ENCODE results near the gene MARCHF3.
"Not testable (repeated sequence)": the region's sequence is repeated elsewhere in the genome, so short reads cannot be mapped to it uniquely, and the experiment has no call there.

The MARCHF3 gene

DNA sequence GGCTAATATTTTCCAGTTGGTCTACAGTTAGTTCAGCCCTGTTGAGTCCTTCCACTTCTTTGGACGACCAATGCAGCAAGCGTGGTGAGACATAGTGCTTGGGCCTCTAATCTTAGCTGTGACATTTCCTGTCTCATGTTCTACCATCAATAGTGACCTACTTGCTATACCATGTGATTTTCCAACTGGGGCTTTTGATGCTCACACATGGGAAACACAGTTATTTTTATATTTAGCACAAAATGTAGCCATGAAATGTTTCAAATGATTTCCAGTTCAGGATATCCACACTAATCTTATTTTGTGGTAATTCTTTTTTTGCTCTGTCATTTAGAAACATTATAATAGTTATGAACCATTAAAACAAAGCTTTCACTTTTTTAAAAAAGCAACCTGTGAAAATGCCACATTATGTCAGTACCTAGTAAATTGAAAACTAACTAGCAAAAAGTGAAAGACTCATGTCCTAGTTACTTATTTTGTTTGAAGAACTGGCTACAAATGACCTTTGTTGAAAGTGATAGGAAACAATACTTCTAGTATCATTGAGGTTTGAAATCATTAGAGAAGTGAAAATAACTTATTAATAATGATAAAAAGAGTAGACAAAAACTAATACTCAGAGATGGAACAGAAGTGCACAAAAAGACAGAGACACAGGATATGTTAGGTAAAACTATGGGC is 18.3 kb downstream of the MARCHF3 start:
- DNase-seq (ENCODE audit: low spot score) = no peak

DNA sequence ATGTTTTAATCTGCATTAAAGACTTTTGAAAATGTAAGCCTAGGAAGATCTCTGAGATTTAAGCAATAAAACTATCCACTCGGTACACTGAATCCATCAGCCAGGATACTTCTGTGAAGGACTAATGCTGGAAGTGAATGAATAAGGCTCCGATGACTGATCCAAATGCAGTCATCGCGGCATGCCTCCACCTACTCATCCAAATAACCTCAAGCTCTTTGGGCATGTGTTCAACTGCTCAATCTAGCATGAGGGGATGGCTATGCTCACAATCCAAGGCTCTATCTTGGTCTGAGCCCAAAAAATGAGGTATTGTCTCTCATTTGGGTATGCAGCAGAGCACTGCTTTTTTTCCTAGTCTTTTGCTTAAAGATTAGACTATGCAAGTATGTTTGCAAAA is 19.2 kb downstream of the MARCHF3 start:
- DNase-seq (ENCODE audit: low spot score) = peak; percentile 62

DNA sequence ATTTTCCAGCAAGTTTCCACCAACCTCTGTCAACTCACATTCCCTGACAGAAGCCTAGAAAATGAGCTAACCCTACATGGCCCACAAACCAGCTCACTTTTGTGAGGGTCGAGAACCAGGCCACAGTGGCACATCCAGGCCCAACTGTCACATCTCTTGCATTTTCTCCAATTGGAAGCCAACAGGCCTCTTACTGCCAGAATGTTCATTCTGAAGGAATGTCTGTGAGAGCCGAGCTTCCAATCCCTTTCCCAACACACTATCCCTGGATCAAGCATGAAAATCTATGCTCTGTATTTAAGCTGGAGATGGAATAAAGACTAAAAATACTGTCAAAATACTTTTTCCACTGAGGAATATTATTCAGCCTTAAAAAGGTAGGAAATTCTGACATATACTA is 20.0 kb downstream of the MARCHF3 start:
- DNase-seq (ENCODE audit: low spot score) = no peak

DNA sequence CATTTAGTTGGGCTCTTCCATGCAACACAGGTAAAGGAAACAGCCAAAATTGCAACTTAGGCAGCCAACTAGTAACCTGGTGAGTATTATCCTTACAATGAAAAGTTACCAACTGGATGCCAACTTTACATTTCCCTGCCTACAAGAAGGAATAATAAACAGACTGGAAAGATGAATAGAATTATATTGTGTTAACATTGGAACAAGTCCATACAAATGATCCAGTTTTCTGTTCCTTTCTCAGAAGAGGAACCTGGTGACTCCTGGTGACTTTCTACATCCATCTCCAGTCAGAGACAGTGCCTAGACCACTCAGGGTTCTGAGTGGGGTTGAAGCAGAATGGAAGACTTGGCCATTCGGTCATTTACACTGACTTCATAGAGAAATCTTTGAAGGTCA is 20.6 kb downstream of the MARCHF3 start:
- no peak for DNase-seq (ENCODE audit: low spot score)

GRCh38 chr5:127008300-127008975 is 21.9 kb downstream of the MARCHF3 start:
- no peak for DNase-seq (ENCODE audit: low spot score)

DNA sequence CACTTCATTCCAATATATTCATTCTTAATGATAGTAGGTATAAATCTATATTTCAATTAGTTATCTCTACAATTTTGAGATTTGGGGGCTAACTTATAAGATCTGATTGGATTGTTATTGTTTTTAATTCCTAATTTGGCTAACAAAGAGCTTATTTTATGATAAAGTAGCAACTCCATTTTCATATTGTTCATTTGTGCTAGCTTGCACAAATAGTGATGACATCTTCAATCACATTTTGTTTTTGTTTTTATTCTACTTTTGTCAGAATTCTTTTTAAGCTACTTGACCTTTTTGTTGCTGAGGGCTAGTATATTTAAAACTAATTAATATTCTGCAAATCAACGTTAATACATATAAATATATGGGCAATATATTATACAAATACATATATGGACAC is 22.8 kb downstream of the MARCHF3 start:
- no peak for DNase-seq (ENCODE audit: low spot score)

- no peak for DNase-seq (ENCODE audit: low spot score)
Observed at GRCh38 chr5:127006744-127007143, 23.6 kb downstream of the MARCHF3 start.

DNA sequence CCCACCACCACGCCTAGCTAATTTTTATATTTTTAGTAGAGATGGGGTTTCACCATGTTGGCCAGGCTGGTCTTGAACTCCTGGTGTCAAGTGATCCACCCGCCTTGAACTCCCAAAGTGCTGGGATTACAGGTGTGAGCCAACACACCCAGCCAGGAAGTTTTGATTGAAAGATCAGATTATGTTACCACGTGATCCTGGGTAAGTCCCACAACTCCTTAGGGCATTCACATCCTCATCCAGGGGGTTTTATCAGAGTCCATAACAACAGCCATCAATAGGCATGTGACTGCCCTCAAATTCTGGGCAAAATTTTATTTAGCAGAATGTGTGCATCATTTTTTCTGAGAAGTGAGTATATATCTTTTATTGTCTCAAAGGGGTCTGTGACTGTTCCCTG is 25.1 kb downstream of the MARCHF3 start:
- DNase-seq (ENCODE audit: low spot score) = not testable (repeated sequence)

GRCh38 chr5:127004721-127005120 is 25.6 kb downstream of the MARCHF3 start:
- DNase-seq (ENCODE audit: low spot score) = no peak

GRCh38 chr5:127003798-127004495 is 26.4 kb downstream of the MARCHF3 start:
- no peak for DNase-seq (ENCODE audit: low spot score)

DNA sequence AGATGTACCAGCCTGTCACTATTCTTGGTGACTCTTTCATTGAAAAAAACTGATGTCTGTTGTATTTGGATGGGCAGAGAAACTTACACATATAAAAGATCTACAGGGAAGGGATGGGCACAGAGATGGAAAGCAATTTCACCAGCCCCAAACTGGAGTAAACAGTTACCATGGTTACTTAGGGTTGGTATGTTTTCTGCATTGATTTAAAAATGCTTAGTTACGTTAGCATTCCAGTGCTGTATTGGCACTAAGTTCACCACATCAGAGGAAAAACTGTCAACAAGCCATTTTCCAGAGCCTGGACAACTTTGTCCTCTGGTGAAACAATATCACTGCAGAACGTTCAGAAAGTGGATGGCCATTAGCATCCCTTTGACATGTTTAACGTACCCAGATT is 28.0 kb downstream of the MARCHF3 start:
- peak; percentile 57 for DNase-seq (ENCODE audit: low spot score)

DNA sequence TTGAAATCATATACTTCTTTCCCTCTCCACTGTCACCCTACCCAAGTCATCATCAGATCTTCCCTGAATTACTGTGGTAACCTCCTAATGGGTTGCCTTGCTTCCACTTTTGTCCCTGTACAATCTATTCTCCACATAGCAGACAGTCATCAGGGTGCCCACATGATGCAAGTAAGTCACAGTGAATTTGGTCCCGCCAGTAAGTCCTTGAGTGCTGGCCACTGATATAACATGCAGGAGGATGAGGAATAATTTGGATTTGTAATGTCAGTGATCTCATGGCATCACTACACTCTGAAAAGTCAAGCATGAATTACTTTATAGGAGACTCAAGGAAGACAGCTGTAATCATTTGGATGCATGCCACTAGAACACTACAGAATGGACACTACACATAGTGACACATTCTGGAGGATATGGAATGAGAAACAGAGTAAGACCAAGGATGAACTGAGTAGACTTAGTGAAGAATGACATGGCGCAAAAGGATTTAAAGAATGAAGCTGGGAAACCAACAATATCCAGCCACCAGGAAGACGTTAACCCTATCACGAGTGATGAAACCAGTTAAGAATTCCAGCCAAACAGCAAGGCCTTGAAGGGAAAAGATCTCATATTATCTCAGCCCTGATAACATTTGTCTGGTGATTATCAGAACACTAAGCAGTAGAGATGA is 28.6 kb downstream of the MARCHF3 start:
- DNase-seq (ENCODE audit: low spot score) = peak; percentile 74

- no peak for DNase-seq (ENCODE audit: low spot score)
Observed at GRCh38 chr5:126998895-126999570, 31.3 kb downstream of the MARCHF3 start.

- DNase-seq (ENCODE audit: low spot score) = peak; percentile 28
Observed at GRCh38 chr5:126998201-126998631, 32.1 kb downstream of the MARCHF3 start.

DNA sequence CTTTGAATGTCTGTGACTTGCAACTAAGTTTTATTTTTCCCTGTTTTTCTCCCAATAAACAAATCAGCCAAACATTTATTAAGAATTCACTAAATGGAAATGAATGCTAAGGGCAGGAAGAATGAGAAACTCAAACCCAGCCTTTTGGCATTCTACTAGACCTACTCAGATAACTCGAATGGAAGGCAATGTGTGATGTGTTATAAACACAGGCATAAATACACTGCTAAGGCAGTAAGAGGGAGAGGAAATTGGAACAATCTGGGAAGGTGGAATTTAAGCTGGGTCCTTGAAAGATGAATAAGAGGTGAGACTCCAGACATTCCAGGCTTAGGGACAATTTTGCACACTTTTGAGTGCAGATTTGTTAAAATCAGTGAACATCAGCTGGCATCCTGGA is 34.7 kb downstream of the MARCHF3 start:
- no peak for DNase-seq (ENCODE audit: low spot score)

- no peak for DNase-seq (ENCODE audit: low spot score)
Observed at GRCh38 chr5:126995039-126995438, 35.3 kb downstream of the MARCHF3 start.

DNA sequence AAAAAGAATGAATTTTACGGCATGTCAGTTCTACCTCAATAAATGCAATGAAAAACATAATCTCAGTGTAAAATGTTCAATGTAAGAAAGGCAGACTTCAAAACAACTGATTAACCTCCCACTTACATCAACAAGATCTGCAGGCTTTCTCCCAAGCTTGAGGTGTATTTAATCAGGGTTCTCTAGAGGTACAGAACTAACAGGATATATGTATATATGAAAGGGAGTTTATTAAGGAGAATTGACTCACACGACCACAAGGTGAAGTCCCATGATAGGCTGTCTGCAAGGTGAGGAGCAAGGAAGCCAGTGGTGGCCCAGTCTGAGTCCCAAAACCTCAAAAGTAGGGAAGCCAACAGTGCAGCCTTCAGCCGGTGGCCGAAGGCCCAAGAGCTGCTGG is 35.9 kb downstream of the MARCHF3 start:
- no peak for DNase-seq (ENCODE audit: low spot score)

DNA sequence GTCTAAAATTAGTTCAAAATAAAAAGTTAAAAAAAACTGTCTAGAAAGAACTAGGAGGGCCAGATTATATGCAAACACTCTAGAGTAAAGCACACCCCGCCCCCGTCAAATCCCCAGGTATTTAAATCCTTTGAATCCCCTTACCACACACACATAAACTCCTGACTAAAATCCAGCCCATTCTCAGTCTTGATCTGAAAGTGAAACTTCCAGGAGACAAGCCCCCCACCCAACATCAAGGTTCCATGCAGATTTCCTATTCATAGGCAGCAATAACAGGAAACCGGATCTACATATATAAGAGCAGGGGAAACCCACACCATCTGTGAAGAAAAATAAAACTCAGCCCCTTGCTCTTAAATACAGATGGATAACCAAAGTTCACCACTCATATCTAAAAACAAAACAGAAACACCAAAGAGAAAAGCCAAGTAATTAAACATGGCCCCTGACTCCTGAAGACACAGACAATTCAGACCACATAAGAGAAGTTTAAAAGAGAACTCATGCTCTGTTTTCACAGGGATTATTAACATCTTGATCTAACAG is 42.3 kb downstream of the MARCHF3 start:
- no peak for DNase-seq (ENCODE audit: low spot score)

DNA sequence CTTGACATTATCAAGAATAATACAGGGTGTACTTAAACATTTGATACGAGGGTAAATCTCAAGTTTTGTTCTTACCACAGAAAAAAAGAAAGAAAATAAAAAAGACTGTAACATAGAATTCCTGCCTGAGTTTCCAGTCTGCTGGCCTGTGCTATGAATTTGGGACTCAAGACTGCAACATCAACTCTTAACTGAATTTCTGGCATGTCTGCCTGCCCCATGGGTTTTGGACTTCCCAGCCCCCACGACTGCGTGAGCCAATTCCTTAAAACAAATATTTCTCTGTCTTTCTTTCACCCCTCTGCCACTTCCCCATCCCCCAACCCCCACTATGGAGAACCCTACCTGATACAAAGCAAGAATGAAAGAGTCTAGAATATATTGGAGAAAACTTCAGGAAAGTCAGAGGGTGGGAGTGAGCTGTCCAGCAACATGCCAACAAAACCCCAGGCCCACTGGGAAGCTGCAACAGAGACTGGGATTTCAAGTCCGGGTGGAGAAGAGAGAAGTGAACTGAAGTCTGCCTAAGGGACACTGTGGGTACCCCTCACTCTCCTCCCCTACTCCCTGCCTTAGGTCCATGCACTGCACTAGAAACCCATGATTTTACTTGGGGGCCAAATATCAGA is 43.0 kb downstream of the MARCHF3 start:
- no peak for DNase-seq (ENCODE audit: low spot score)

GRCh38 chr5:126984632-126985031 is 45.7 kb downstream of the MARCHF3 start:
- DNase-seq (ENCODE audit: low spot score) = no peak

DNA sequence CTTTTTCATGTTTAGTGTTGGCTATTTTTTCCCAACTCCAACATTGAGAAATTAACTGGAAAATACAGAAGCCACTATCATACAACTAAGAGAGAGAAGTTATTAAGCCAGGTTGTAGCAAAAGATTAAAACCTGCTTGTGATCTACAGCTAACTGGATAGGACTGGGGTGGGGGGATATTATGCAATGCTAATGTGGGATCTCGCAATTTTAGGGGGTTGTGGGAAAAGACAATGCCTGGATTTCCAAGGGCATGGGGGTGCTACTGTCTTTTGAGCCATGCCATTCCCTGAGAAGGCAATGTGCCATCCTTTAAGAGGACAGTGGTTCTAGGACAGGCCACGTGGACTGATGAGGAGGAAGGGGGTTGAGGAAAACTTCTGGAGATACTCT is 46.5 kb downstream of the MARCHF3 start:
- no peak for DNase-seq (ENCODE audit: low spot score)

Data from AG08396 (cell line).